HL-60/S4 (cell line): Measurements from ENCODE around the gene HOMER3.
"Not testable (repeated sequence)": the region's sequence is repeated elsewhere in the genome, so short reads cannot be mapped to it uniquely, and the experiment has no call there.

Experiments used
- in situ Hi-C: fragments of 300-500 bp; cut with MboI; formaldehyde crosslinking; loops from 2 replicates; pipeline ENCODE4 v1.14.3; 2022; ENCODE audit warnings: low sequenced_read_pairs

The HOMER3 gene

DNA sequence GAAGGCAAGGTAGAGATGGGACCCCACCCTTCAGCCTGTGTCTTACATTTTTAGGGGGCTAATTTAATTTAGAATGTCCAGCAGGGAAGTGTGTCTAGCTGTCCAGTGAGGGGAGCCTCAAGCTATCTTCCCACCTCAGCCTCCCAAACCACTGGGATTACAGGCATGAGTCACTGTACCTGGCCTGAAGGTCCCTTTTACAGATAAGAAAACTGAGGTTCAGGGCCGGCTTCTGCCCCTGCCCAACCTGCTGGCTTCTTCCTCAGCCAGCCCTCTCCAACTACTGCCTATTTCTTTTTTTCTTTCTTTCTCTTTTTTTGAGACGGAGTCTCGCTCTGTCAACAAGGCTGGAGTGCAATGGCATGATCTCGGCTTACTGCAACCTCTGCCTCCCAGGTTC is 19.4 kb upstream of the HOMER3 start:
- in situ Hi-C loops: no loop called here

DNA sequence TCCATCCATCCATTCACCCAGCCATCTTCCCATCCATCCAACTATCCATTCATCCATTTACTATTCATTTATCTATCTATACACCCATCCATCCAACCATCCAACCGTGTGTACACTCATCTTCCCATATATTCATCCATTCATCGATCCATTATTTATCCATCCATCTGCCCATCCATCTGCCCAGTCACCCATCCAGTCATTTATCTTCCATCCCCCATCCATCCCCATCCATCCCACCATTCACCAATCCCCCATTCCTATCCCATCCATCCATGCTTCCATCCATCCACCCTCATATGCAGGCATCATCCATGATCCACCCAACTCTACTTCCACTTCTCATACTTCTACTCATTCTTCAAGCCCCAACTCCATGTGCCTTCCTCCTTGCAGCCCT is 14.0 kb upstream of the HOMER3 start:
- in situ Hi-C loops: no loop called here

DNA sequence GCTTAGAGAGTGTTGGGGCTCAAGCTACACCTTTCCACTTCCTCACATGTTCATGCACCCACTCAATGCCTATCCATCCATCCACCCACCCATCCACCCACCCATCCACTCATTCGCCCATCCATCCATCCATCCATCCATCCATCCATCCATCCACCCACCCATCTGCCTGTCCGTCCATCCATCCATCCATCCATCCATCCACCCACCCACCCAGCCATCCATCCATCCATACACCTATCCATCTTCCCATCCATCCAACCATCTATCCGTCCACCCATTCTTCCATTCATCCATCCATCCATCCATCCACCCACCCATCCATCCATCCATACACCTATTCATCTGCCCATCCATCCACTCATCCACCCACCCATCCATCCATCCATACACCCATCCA is 13.1 kb upstream of the HOMER3 start:
- in situ Hi-C loops: no loop called here

DNA sequence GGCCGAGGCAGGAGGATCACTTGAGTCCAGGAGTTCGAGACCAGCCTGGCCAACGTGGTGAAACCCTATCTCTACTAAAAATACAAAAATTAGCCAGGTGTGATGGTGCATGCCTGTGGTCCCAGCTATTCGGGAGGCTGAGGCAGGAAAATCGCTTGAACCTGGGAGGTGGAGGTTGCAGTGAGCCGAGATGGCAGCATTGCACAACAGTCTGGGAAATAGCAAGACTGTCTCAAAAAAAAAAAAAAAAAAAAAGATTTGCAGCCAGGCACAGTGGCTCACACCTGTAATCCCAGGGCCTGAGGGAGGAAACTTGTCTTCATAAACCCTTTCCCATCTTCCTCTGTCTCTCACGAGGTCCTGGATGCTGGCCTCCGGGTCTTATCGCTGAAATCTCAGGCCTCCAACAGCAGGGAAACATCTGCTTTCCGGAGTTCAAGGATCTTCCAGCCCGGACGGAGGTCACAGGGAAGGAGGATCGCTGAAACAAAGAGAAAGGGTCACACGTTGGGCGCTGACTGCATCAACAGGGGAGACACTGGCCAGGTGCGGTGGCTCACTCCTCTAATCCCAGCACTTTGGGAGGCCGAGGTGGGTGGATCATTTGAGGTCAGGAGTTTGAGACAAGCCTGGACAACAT is 11.5 kb upstream of the HOMER3 start:
- in situ Hi-C loops: not testable (repeated sequence)

DNA sequence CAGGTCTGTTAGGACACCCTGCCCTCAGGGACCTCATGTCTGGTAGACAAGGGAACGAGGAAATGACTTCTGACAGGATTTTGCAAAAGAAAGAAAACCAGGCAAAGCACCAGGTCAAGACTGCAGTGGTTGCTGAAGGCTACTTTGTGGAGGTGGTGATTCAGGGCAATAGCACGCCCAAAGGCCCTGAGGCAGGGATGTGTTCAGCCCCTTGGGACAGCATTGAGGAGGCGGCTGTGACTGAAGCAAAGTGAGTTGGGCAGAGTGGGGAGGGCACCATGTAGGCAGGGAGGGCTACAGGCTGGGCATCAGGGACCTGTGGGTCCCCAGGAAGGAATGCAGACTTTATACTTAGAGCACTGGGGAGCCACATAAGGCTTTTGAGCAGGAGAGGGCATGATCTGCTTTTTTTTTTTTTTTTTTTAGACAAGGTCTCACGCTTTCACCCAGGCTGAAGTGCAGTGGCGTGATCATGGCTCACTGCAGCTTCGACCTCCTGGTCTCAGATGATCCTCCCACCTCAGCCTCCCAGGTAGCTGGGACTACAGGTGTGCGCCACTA is 10.8 kb upstream of the HOMER3 start:
- in situ Hi-C loops: no loop called here

DNA sequence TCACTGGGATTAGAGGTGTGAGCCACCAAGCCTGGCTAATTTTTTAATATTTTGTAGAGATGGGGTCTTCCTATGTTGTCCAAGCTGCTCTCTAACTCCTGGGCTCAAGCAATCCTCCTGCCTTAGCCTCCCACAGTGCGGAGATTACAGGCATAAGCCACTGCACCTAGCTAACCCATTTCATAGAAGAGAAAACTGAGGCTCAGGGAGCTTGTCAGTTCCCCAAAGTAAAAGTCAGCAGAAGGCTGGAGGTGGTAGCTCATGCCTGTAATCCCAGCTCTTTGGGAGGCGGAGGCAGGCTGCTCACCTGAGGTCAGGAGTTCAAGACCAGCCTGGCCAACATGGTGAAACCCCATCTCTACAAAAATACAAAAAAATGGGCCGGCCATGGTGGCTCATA is 8.8 kb upstream of the HOMER3 start:
- in situ Hi-C loops: no loop called here

DNA sequence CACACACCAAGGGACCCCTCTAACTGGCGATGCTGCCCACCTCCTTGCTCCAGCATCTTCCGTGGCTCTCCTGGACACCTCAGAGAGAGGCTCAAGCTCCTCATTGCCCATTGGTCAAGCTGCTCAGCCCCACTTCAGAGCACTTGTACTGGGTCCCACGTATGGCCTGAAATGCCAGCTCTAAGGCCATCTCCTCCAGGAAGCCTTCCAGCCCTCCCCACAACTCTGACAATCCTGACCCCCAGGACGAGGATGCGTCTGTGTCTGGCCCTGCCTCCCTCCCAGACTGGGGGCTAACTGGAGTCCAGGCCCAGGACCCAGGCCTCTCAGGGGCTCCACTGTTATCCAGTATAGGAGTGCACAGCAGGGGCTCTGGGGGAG is 7.9 kb upstream of the HOMER3 start:
- in situ Hi-C loops: no loop called here

DNA sequence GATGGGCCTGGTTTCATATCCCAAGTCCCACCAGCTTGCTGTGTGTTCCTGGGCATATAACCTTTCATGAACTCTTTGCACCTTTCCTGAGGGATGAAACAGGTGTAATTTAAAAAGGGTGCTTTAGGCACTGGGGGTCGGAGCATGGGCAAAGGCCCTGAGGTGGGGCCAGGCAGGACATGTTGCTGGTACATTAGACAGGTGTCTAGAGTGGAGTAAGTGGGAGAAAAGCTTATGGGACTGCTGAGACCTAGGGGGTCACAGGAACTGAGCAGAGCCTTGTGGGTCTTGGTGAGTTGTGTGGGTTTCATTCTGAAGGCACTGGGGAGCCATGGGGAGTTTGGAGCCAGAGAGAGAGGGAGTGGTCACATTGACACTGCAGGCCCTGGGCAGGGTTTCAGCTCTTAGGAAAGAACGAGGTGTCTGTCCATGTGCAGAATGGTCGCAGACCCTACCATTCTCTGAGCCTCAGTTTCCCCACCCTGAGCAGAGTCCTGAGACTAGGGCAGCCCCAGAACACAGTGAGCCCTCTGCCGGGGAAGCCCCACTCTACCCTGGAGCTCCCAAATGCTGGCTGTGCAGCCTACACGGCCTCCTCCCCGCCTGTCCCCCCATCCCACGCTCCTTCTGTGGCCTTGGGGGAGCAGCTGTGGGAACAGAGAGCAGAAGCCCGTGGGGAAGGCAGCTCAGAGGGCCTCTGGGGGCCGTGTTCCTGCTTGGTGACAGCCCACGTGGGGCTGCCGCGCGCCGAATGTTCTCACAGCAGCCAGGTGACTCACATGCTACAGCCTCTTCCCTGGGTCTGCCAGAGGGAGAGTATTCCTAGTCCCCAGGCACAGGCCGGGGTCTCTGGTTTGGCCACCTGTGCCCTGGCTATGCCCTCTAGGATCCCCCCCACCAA is 7.3 kb upstream of the HOMER3 start:
- in situ Hi-C loops: no loop called here

DNA sequence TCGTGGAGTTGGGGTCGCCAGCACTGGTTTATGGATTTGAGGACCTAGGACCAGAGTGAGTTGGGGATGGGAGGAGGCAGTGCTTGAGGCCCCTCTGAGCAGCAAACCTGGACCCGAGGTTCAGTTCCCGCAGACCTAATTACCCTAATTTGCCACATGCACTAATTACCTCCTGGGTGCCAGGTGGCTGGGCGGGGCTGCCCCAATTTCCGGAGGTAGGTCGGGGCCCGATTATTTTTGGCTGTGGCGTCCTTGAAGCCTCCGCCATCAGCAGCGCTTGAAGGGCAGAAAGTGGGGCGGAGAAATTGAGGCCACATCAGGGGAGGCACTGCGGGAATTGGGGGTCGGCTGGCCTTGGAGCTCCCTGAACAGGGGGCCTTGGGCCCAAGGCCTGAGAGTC is 5.9 kb upstream of the HOMER3 start:
- in situ Hi-C loops: no loop called here

DNA sequence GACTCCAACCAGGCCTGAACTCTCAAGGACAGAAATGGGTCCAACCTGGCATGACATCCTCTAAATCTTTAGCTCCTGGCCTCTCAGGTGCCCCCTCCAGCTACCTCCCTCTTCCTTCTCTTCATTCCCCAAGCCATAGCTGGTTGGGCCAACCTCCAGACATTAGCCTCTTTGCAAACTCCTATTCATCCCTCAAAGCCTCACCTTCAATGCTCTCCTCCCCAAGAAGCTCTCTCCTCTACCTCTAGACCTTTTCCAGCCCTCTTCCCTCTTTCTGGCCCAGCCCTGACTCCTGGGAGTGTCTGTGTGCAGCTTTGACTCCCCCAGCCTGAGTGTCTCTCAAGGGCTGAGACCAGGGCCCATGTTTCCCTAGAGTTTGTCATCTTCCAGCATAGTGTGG is 5.3 kb upstream of the HOMER3 start:
- in situ Hi-C loops: no loop called here

DNA sequence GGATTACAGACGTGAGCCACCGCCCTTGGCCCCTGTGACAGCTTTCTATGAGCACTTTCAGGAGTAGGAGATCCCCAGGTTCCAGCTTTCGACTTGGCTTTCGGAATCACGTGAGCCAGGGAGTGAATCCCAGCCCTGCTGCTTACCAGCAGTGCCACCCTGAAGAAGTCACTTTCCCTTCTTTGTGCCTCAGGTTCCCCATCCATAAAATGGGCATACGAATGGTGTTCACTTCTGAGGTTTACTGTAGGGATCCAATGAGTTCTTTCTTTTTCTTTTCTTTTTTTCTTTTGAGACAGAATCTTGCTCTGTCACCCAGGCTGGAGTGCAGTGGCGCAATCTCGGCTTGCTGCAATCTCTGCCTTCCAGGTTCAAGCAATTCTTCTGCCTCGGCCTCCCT is 4.3 kb upstream of the HOMER3 start:
- in situ Hi-C loops: no loop called here

DNA sequence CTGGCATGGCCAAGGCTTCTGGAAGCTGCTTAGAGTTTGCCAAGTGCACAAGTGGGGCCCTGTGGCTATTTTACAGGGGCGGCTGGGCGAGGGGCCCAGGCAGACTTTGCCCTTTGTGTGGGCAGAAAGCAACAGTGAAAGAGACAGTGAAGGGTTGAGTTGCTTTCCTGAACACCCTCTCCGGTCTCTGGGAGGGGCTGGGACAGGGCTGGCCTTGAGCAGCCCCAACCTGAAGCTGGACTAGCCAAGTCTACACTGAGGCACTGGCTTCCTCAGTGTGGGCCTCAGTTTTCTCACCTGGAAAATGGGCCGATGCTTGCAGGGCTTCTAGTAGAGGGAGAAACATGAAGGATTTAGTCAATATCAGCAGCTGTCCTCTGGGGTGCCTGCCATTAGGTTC is 2.4 kb upstream of the HOMER3 start:
- in situ Hi-C loops: no loop called here

DNA sequence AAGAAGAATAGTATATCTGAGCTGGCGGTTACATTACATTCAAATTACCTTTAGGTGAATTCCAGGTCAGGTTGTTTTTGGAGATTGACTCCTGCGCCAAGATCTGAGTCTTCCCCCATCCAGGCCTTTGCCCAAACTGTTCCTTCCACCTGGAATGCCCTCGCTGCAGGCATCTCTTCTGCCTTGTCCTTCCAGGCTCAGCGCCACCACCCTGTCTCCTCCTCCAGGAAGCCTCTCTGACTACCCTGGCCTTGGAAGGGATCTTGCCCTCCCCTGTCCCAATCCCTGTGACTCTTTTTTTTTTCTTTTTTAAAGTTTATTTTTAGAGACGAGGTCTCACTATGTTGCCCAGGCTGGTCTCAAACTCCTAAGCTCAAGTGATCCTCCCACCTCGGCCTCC is 1.7 kb upstream of the HOMER3 start:
- in situ Hi-C loops: no loop called here

DNA sequence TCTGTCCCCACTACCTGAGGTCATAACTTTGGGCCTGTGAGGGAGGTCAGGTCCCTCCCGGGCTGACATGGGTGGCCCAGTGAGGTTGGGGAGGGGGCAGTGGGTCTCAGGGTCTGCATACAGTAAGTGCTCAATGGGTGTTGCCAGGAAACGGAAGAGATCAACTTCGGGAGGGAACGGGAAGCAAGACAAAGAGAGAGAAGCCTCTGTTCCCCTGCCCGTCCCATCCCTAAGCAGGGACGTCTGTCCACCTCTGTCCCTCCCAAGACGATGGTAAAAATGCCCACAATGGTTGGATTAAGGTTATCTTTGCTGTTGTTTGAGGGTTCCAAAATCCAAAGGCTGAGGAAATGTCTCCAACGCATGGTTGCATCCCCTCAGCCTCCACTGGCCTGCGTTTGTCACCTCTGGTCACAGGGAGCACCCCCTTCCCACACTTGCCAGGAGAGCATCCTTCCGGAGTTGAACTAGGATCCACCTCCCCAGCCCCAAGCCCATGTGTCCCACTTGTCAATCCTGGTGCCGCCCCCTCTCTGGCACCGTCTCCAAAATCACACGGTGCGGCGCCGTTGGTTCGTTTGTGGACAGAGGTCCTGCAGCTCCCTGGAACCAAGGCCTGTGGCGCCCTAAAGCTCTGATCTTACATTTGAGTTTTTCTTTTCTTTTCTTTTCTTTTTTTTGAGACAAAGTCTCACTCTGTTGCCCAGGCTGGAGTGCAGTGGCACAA is 774 bp upstream of the HOMER3 start:
- in situ Hi-C loops: no loop called here

DNA sequence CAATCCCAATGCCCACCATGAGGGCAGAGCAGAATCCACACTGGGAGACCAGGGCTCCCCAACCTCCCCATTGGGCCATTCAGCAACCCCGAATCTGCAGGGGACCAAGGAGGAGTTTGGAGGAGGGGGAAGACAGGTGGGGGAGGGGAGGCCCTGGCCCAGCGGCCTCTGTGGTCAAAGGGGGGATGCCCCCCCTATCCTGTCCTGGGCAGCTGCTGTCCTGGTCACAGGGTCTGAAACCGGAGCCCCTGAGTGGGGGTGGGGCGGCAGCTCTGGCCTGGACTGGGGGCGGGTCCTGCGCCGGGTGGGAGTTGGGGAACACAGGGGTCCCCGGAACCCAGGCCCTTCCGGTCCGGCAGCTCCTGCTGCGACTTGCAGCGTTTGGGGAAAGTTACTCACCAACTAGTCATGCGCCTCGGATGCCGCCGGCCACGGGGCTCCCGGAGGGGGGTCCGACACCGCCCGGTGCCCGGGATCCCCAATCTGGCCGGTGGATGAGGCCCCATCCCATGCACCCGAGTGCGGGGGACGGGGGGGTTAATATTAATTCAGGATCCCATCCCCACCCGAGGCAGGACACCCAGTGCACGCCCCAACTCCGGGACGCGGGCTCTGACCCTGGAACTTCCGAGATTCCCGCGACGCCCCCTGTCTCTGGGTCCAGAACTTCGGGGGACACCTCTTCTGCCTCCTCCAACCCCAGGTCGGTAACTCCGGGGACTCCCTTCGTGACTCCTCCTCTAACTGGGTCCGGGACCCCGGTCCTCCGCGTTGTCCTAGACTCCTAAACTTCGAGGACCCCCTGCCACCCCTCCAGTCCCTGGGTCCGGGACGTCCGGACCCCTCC is 872 bp downstream of the HOMER3 start:
- in situ Hi-C loops: loop anchor here (5.0 kb wide), 1 partner anchor 42 kb away; no protein-coding TSS in a partner anchor

DNA sequence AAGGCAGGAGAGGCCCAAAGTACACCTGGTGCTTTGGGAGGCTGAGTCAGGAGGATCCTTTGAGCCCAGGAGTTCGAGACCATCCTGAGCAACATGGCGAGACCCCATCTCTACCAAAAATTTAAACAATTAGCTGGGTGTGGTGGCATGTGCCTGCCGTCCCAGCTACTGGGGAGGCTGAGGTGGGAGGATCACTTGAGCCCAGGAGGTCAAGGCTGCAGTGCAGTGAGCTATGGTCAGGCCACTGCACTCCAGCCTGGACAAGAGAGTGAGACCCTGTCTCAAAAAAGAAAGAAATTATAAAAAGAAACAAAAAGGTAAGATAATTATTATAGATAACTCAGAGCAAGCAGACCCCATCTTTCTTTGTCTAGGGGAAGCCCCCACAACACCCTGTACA is 1.9 kb downstream of the HOMER3 start:
- in situ Hi-C loops: loop anchor here (5.0 kb wide), 1 partner anchor 43 kb away; no protein-coding TSS in a partner anchor

DNA sequence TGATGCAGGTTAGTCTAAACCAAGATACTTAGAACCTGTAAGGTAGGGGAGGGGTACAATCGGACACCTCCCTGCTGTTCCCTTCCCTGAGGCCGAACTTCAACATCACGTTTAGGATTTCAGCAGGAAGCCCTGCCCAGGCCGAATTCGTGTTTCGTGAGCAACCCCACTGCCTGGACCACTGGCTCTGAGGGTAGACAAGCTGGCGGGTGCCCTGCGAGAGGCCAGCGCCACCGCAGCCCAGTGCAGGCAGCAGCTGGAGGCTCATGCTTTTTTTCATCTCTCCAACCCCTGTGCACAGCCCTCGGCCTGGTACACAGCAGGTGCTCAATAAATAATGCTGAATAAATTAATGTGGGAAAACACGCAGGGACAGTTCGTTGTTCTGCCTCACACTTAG is 7.7 kb downstream of the HOMER3 start:
- in situ Hi-C loops: no loop called here

DNA sequence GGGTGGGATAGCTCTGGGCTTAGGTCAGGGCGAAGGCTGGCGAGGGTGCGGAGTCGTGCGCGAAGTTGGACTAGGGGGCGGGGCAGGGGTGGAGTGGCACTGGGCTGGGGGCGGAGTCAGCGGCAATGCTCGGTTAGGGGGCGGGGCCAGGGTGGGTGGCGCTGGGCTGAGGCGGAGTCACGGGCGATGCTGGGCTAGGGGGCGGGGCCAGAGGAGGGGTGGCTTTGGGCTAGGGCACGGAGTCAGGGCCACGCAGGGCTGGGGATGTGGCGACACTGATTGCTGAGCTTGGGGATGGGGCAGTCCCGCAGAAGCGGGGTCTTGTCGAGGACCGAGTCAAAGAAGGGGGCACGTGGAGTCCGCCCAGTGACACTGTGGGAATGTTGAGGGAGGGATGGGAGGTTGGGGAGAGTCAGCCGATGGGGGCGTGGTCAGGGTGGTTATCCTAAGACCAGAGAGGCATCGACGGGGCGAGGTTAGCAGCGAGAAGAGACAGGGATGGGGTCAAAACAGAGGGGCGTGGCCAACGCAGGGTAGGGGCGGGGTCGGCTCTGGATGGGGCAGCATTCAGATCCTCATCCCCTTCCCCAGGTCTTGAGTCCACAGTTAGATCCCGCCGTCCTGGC is 8.7 kb downstream of the HOMER3 start:
- in situ Hi-C loops: no loop called here

DNA sequence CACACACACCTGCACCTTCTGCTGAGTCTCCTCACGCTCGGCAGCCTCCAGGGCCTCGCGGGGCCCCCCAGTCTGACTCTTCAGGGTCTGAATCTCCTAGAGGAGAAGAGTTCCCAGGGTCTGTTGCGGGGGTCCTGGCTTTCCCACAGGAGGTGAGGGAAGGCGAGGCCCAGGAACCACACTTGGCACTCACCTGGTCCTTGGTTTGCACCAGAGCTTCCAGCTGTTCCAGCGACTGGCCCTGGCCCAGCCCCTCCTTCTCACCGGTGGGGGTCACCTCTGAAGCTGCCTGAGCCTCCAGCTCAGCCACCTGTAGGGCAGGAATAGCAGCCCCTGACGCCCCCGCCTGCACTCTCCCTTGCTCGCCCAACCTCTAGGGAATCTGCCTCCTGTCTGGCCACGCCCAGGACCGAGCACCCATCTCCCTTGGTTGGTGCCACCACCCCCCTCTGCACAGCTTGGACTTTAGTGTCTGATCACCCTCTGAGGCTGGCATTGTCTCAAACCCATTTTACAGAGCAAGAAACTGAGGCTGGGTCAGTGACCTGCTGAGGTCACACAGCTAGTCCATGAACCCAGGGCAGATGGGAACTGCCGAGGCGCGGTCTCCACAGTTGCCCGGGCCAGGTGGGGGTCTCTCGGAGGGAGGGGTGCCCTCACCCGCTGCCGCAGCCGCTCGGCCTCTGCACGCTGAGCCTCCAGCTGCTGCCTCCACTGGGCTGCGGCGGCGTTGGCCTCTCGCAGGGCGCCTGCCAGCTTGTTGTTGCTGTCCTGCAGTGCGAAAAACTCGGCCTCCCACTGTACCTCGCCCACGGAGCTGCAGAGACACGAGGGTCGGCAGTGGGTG is 9.5 kb downstream of the HOMER3 start:
- in situ Hi-C loops: no loop called here
